Natural killer cell (primary cell): Measurements from ENCODE around the gene AIFM1. TPM values are rescaled to one million over a fixed set of nuclear protein-coding genes. Genes with fewer than 3 reads are reported as not detected.

Source experiments
- ATAC-seq, 3 donors: fragments of 150-1000 bp in 2 of 3; fragments of 200-7000 bp in 1 of 3; cut with Tn5 transposase; 1 replicate in 1 of 3; 2 replicates in 2 of 3; pipeline ENCODE4 v1.10.0; 2021; ENCODE audit warnings: mild to moderate bottlenecking in 2 of 3, moderate library complexity in 2 of 3
- DNase-seq, 2 donors: peaks; one replicate each; pipeline versions ENCODE4 v3.0.0 to v3.0.0-alpha.2; 2013 to 2021; ENCODE audit warnings: mixed read lengths in 1 of 2
- H3K27ac ChIP-seq: one replicate; pipeline ENCODE4 v1.5.1; 2013; ENCODE audit warnings: mild to moderate bottlenecking, low read length
- H3K27me3 ChIP-seq: one replicate; pipeline ENCODE4 v1.6.1; 2013; ENCODE audit warnings: low read length; ENCODE audit not compliant: control insufficient read depth, insufficient read depth
- H3K36me3 ChIP-seq: one replicate; pipeline ENCODE4 v1.6.1; 2013; ENCODE audit warnings: low read length; ENCODE audit not compliant: control insufficient read depth, insufficient read depth
- H3K4me1 ChIP-seq: one replicate; pipeline ENCODE4 v1.6.1; 2013; ENCODE audit warnings: low read length; ENCODE audit not compliant: control insufficient read depth, insufficient read depth
- H3K4me3 ChIP-seq: one replicate; pipeline ENCODE4 v1.5.1; 2013; ENCODE audit warnings: low read length
- H3K9me3 ChIP-seq: one replicate; pipeline ENCODE4 v1.6.1; 2013; ENCODE audit warnings: low read length; ENCODE audit not compliant: control insufficient read depth, insufficient read depth
- H3K27ac Mint-ChIP-seq, 2 donors: one replicate each; pipeline ENCODE4 v1.8.0; 2022; ENCODE audit warnings: mild to moderate bottlenecking in 2 of 2, mixed read lengths in 2 of 2, moderate library complexity in 1 of 2
- H3K27me3 Mint-ChIP-seq, 2 donors: one replicate each; pipeline ENCODE4 v1.8.0; 2022; ENCODE audit warnings: low read depth in 2 of 2, mixed read lengths in 2 of 2
- H3K36me3 Mint-ChIP-seq: one replicate; pipeline ENCODE4 v1.8.0; 2022; ENCODE audit warnings: mixed read lengths
- H3K4me1 Mint-ChIP-seq, 2 donors: one replicate each; pipeline ENCODE4 v1.8.0; 2022; ENCODE audit warnings: mixed read lengths in 2 of 2
- H3K4me3 Mint-ChIP-seq: one replicate; pipeline ENCODE4 v1.8.0; 2022; ENCODE audit warnings: mild to moderate bottlenecking, moderate library complexity, mixed read lengths
- H3K9me3 Mint-ChIP-seq, 2 donors: one replicate each; pipeline ENCODE4 v1.8.0; 2022; ENCODE audit warnings: mixed read lengths in 2 of 2
- WGBS: methylation state at CpG from one replicate; pipeline ENCODE4 v1.1.7; 2013; ENCODE audit warnings: missing lambda C conversion rate; ENCODE audit not compliant: insufficient coverage; 5-methylcytosine and 5-hydroxymethylcytosine counted together
- intact Hi-C: fragments of 100-400 bp; cut with micrococcal nuclease; formaldehyde crosslinking; loops from one replicate; pipeline ENCODE4 v1.14.2; 2022
- total RNA-seq, 4 donors: library from RNA; stranded (reverse); fragments of 120-200 nt in 1 of 4; gene quantifications; one replicate each; pipeline versions ENCODE4 v1.2.3 to v1.2.4, GENCODE V29; 2013 to 2022
- TF ChIP-seq, protein P1 (sequence below): fragments of 200-600 bp; IDR thresholded peaks from one replicate; pipeline ENCODE4 v1.8.0; 2022; ENCODE audit warnings: antibody characterized with exemption

AIFM1 gene
- total RNA-seq, 3 donors from 2014 or later (not counting 1 experiment from before 2014, with no cell fraction given): 16.2 to 21.1 (median 17.0) TPM

DNA sequence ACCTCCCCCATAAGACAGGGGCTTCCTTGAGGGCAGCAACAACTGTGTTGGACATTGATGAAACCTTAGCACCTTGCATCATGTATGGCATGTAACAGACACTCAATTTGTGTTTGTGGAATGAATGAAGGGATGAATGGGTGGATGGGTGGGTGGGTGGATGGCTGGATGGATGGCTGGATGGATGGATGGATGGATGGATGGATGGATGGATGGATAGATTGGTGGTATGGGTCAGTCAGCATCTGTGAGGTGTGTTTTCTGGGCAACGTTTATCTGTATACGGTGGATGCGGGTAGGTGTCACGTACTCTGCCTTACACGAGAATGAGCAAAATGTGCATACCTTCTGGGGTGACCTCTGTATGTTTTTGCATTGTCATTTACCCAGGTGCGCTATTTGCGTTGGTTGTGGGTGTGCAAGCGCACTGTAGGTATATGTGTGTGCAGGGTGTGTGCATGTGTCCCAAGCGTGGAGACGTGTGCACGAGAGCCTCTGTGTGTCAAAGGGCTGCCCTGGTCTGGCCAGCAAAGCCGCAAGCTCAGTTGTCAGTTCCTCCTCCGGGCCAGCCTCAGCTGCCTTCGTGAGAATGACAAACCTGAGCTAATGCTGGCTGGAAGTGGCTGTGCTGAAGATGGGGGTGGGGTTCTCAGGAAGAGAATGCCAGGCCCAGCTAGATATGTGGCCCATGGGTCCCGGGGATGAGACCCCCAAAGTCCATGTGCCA is 81.8 kb downstream of the AIFM1 start:
- no peaks in the 10 kb centered on the region for H3K27me3 ChIP-seq
- H3K27me3 Mint-ChIP-seq: no peaks in the 10 kb centered on the region
- peak overlapping the region; percentile 84 to 88 for H3K27ac Mint-ChIP-seq
- no peaks in the 10 kb centered on the region for H3K36me3 Mint-ChIP-seq
- H3K27ac ChIP-seq: peak overlapping the region; percentile 89
- intact Hi-C loops: loop anchor here (2.0 to 5.0 kb wide), 2 partner anchors 23 to 88 kb away; partner anchors contain the start of gene RAB33A
- no peaks in the 10 kb centered on the region for H3K9me3 Mint-ChIP-seq
- peaks cover 11% of the 10 kb centered on the region for H3K36me3 ChIP-seq
- H3K4me1 Mint-ChIP-seq: peaks cover 68 to 73% of the 10 kb centered on the region in 2 donors
- peak overlapping the region; percentile 46 for H3K4me3 ChIP-seq
- ATAC-seq: no peak
- DNase-seq: peak in 1 of 2 donors; percentile 37
- TF ChIP-seq, protein P1, sequence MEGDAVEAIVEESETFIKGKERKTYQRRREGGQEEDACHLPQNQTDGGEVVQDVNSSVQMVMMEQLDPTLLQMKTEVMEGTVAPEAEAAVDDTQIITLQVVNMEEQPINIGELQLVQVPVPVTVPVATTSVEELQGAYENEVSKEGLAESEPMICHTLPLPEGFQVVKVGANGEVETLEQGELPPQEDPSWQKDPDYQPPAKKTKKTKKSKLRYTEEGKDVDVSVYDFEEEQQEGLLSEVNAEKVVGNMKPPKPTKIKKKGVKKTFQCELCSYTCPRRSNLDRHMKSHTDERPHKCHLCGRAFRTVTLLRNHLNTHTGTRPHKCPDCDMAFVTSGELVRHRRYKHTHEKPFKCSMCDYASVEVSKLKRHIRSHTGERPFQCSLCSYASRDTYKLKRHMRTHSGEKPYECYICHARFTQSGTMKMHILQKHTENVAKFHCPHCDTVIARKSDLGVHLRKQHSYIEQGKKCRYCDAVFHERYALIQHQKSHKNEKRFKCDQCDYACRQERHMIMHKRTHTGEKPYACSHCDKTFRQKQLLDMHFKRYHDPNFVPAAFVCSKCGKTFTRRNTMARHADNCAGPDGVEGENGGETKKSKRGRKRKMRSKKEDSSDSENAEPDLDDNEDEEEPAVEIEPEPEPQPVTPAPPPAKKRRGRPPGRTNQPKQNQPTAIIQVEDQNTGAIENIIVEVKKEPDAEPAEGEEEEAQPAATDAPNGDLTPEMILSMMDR: no peak
- no peaks in the 10 kb centered on the region for H3K9me3 ChIP-seq
- WGBS: 6% methylated on average over 15 of the region's 15 CpGs
- peaks cover 93% of the 10 kb centered on the region for H3K4me1 ChIP-seq
- peak overlapping the region; percentile 88 for H3K4me3 Mint-ChIP-seq

DNA sequence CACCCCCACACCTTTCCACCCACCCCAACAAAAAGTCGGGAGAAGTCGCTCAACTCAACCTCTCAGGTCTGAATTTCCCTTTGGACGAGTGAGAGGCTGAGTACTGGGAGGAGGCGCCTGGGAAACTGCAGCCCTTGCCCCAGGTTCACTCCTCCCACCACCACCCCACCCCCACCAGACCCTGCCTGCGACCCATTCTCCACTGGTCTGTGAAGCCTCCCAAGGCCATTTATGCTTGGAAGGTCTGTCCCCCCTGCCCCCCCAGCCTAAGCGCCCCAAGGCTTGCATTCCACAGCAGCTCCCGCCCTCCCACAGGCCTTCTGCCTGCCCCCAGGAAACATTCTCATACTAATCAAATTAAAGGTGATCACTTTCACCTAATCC is 82.5 kb downstream of the AIFM1 start:
- peaks cover 86% of the 10 kb centered on the region for H3K4me1 ChIP-seq
- Mint-ChIP-seq H3K27me3 (no peaks in the 10 kb centered on the region), H3K4me3 (peak overlapping the region; percentile 88), H3K36me3 (no peaks in the 10 kb centered on the region), H3K4me1 (peaks cover 66 to 67% of the 10 kb centered on the region in 2 donors), H3K27ac (peak overlapping the region; percentile 84 to 88), H3K9me3 (no peaks in the 10 kb centered on the region)
- DNase-seq (no peak), ATAC-seq (no peak)
- H3K27ac ChIP-seq: peak overlapping the region; percentile 89
- H3K36me3 ChIP-seq: peaks cover 11% of the 10 kb centered on the region
- WGBS: 28% methylated on average over 3 of the region's 7 CpGs
- intact Hi-C loops: loop anchor here (5.0 kb wide), 1 partner anchor 89 kb away; the partner anchor contains the start of gene RAB33A
- no peaks in the 10 kb centered on the region for H3K9me3 ChIP-seq
- TF ChIP-seq, protein P1: no peak
- no peaks in the 10 kb centered on the region for H3K27me3 ChIP-seq
- peak overlapping the region; percentile 33 for H3K4me3 ChIP-seq

DNA sequence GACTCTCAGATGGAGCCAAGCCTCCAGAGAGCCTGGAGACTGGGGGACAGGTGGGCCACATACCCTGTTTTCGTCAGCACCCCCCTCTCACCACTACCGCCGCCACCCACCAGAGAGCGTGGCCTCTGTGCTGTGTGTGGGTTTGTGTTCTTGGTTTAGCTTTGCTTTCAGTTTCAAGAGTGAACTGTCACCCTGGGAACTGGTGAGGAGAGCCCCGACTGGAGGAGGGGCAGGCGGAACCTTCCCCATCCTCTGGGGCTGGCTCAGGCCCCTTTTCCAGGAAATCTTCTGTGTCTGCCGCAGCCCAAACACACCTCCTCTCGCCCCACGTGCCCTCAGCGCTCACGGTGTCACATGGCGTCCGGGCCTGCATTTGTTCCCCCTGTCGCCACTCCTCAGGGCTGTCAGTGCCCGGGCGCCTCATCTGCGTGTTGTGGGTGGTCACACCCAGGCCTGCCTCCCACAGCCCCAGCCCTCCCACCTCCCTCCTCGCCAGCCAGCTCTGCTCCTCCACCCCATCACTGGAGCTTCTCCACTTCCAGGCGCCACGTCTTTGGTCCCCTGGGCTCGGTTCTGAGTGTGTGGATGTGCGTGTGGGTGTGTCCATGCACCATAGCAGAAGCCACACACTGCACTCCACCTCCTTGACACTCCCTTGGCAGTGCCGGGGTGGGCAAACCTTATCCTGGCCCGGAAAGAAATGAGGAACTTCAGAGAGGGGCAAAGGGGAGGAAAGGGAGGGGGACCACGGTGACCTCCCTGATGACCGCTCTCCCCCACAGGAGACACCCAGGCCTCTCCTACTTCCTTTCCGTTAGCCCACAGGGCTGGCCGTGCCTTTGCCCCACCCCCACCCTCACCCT is 83.2 kb downstream of the AIFM1 start:
- Histone ChIP-seq H3K4me3 (peak overlapping the region; percentile 33), H3K27me3 (no peaks in the 10 kb centered on the region), H3K27ac (peak overlapping the region; percentile 89), H3K9me3 (no peaks in the 10 kb centered on the region), H3K4me1 (peaks cover 79% of the 10 kb centered on the region), H3K36me3 (peaks cover 11% of the 10 kb centered on the region)
- Mint-ChIP-seq H3K36me3 (no peaks in the 10 kb centered on the region), H3K27ac (peak overlapping the region; percentile 84 to 88), H3K4me1 (peaks cover 61% of the 10 kb centered on the region in 2 donors), H3K9me3 (no peaks in the 10 kb centered on the region), H3K27me3 (no peaks in the 10 kb centered on the region), H3K4me3 (peak overlapping the region; percentile 71)
- TF ChIP-seq, protein P1: peak; percentile 25
- intact Hi-C loops: loop anchor here (1.0 to 5.0 kb wide), 2 partner anchors 38 to 90 kb away; partner anchors contain the start of gene RAB33A
- 0% methylated on average over 14 of the region's 28 CpGs for whole genome bisulfite sequencing
- DNase-seq (peak; percentile 53 to 85), ATAC-seq (peak; percentile 65 to 86 (median 77))
